Endothelial cell of umbilical vein (primary cell): ENCODE results near the gene TMEM223.

Source experiments
- EZH2 ChIP-seq: IDR thresholded peaks from 2 replicates; pipeline ENCODE4 v1.6.1; 2012; ENCODE audit warnings: borderline replicate concordance, low read depth, mild to moderate bottlenecking, moderate library complexity, low read length, inconsistent platforms; ENCODE audit not compliant: severe bottlenecking
- JUN ChIP-seq: IDR thresholded peaks from 2 replicates; pipeline ENCODE4 v1.6.1; 2011; ENCODE audit warnings: borderline replicate concordance, low read depth; ENCODE audit not compliant: insufficient read length, insufficient read depth
- POLR2A ChIP-seq: IDR thresholded peaks from 2 replicates; pipeline ENCODE4 v1.6.1; 2012; ENCODE audit warnings: low read depth, mild to moderate bottlenecking, control low read depth, low read length
- POLR2AphosphoS5 ChIP-seq: IDR thresholded peaks from 2 replicates; pipeline ENCODE4 v1.6.1; 2012; ENCODE audit warnings: low read depth, mild to moderate bottlenecking, control low read depth, low read length, moderate library complexity; ENCODE audit not compliant: insufficient read depth
- TF ChIP-seq, protein P1 (sequence below): IDR thresholded peaks from 2 replicates; pipeline ENCODE4 v1.6.1; 2011; ENCODE audit not compliant: insufficient read depth, insufficient read length
- TF ChIP-seq, protein P2 (sequence below), 2 donors: IDR thresholded peaks; 1 replicate in 1 of 2; 2 replicates in 1 of 2; pipeline ENCODE4 v1.5.1; 2011; ENCODE audit warnings: low read length in 2 of 2, mild to moderate bottlenecking in 2 of 2, moderate library complexity in 2 of 2, control low read depth in 1 of 2, inconsistent platforms in 1 of 2, low read depth in 1 of 2; ENCODE audit not compliant: insufficient read depth in 1 of 2; ENCODE audit errors: extremely low read depth in 1 of 2

DNA sequence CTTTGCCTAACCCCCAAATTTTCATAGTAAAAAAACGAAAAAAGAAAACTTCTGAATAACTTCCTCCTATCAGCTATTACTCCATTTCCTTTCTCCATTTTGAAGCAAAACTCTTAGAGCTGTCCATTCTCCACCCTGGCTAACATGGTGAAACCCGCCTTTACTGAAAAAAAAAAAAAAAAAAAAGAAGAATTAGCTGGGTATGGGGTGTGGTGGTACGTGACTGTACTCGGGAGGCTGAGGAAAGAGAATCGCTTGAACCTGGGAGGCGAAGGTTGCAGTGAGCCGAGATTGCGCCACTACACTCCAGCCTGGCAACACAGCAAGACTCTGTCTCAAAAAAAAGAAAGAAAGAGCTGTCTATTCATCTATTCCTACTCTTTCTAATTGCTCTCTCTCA is 24.8 kb upstream of the TMEM223 start:
- no peak for TF ChIP-seq POLR2A
- TF ChIP-seq, protein P1, sequence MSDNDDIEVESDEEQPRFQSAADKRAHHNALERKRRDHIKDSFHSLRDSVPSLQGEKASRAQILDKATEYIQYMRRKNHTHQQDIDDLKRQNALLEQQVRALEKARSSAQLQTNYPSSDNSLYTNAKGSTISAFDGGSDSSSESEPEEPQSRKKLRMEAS = no peak
- TF ChIP-seq, protein P2, sequence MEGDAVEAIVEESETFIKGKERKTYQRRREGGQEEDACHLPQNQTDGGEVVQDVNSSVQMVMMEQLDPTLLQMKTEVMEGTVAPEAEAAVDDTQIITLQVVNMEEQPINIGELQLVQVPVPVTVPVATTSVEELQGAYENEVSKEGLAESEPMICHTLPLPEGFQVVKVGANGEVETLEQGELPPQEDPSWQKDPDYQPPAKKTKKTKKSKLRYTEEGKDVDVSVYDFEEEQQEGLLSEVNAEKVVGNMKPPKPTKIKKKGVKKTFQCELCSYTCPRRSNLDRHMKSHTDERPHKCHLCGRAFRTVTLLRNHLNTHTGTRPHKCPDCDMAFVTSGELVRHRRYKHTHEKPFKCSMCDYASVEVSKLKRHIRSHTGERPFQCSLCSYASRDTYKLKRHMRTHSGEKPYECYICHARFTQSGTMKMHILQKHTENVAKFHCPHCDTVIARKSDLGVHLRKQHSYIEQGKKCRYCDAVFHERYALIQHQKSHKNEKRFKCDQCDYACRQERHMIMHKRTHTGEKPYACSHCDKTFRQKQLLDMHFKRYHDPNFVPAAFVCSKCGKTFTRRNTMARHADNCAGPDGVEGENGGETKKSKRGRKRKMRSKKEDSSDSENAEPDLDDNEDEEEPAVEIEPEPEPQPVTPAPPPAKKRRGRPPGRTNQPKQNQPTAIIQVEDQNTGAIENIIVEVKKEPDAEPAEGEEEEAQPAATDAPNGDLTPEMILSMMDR (IDR thresholded peaks at IDR 0.05; ENCODE audit: extremely low read depth in 1 of 2, insufficient read depth in 1 of 2, low read depth in 1 of 2, low read length in 2 of 2) = no peak
- no peak for TF ChIP-seq JUN
- TF ChIP-seq EZH2 = no peak
- no peak for TF ChIP-seq POLR2AphosphoS5
